HFFc6 (cell line): Measurements from ENCODE around the gene FHIP2A. TPM values are rescaled to one million over a fixed set of nuclear protein-coding genes. Genes with fewer than 3 reads are reported as not detected.
A peak's percentile ranks its signal among the peaks of the same experiment; 100 is the strongest.
"Not testable (repeated sequence)": the region's sequence is repeated elsewhere in the genome, so short reads cannot be mapped to it uniquely, and the experiment has no call there.

ENCODE experiments used
- DNase-seq: peaks from one replicate; pipeline ENCODE4 v3.0.0-alpha.2; 2018
- H3K27ac Mint-ChIP-seq: 2 replicates; pipeline ENCODE4 v1.8.0; 2020; ENCODE audit warnings: mild to moderate bottlenecking, mixed read lengths
- H3K27me3 Mint-ChIP-seq: 2 replicates; pipeline ENCODE4 v1.8.0; 2021; ENCODE audit warnings: mild to moderate bottlenecking, moderate library complexity, mixed read lengths; ENCODE audit not compliant: insufficient read depth
- H3K36me3 Mint-ChIP-seq: 2 replicates; pipeline ENCODE4 v1.8.0; 2021; ENCODE audit warnings: low read depth, mixed read lengths
- H3K4me1 Mint-ChIP-seq: 2 replicates; pipeline ENCODE4 v1.8.0; 2020; ENCODE audit warnings: low read depth, mixed read lengths
- H3K4me3 Mint-ChIP-seq: 2 replicates; pipeline ENCODE4 v1.8.0; 2020; ENCODE audit warnings: mild to moderate bottlenecking, moderate library complexity, mixed read lengths
- H3K9me3 Mint-ChIP-seq: 2 replicates; pipeline ENCODE4 v1.8.0; 2020; ENCODE audit warnings: mild to moderate bottlenecking, mixed read lengths
- total RNA-seq, 6 experiments: library from RNA; stranded (reverse); fragmentation: NEBNext Ultra II Directional; extraction: Animal tissue kit (Norgen Biotek cat#: 25700); gene quantifications; 2 replicates in 1 of 6; 3 replicates in 5 of 6; pipeline ENCODE4 v1.2.3, GENCODE V29; 2021
- TF ChIP-seq, protein P1 (sequence below): fragments of 200-600 bp; sonication (generic); IDR thresholded peaks from 2 replicates; pipeline ENCODE4 v1.5.0; 2021; ENCODE audit warnings: antibody characterized with exemption, mild to moderate bottlenecking

FHIP2A gene
- total RNA-seq, 6 experiments from 2014 or later: 35.1 to 54.1 (median 42.6) TPM

DNA sequence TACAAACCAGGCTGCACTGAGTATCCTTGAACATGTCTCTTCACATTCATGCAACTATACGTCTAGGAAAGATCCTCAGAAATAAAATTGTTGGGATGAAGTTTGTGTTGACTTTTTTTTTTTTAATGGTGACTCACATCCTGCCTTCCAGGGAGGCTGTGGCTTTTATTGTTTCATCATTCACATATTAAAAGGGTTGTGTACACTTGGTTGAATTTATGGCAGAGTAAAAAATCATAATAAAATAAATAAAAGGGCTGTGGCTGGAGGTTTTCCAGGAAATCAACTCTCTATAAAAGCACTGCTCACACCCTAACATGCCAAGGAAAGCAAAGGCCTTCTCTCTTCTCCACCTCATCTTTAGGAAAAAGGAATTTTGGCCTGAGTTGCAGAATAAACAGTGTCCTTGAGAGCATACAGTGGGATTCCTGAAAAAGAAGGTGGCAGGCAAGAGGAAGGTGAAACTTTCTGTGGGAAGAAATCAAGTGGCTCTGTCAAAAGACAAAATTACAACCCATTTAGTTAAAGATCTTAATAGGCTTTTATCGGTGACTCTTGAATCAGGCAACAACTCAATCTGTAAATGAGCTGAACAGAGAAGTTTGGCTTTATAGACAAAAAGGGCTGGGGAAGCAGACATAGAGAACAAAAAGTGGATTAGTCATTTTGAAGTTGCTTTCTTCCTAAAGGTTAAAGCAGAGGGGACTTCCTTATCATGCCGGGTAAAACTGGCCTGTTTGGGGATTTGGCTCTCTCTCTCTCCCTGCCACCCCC, 41.6 kb upstream of the FHIP2A start:
- Mint-ChIP-seq H3K27me3 (no peaks in the 10 kb centered on the region; the same call in 1 of the 2 replicates), H3K4me1 (peaks cover 19% of the 10 kb centered on the region), H3K4me3 (peak overlapping the region; percentile 7; the same call in 1 of the 2 replicates), H3K36me3 (no peaks in the 10 kb centered on the region), H3K27ac (peak overlapping the region; percentile 68), H3K9me3 (no peaks in the 10 kb centered on the region)
- TF ChIP-seq, protein P1, sequence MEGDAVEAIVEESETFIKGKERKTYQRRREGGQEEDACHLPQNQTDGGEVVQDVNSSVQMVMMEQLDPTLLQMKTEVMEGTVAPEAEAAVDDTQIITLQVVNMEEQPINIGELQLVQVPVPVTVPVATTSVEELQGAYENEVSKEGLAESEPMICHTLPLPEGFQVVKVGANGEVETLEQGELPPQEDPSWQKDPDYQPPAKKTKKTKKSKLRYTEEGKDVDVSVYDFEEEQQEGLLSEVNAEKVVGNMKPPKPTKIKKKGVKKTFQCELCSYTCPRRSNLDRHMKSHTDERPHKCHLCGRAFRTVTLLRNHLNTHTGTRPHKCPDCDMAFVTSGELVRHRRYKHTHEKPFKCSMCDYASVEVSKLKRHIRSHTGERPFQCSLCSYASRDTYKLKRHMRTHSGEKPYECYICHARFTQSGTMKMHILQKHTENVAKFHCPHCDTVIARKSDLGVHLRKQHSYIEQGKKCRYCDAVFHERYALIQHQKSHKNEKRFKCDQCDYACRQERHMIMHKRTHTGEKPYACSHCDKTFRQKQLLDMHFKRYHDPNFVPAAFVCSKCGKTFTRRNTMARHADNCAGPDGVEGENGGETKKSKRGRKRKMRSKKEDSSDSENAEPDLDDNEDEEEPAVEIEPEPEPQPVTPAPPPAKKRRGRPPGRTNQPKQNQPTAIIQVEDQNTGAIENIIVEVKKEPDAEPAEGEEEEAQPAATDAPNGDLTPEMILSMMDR: no peak
- peak; percentile 82 for DNase-seq

DNA sequence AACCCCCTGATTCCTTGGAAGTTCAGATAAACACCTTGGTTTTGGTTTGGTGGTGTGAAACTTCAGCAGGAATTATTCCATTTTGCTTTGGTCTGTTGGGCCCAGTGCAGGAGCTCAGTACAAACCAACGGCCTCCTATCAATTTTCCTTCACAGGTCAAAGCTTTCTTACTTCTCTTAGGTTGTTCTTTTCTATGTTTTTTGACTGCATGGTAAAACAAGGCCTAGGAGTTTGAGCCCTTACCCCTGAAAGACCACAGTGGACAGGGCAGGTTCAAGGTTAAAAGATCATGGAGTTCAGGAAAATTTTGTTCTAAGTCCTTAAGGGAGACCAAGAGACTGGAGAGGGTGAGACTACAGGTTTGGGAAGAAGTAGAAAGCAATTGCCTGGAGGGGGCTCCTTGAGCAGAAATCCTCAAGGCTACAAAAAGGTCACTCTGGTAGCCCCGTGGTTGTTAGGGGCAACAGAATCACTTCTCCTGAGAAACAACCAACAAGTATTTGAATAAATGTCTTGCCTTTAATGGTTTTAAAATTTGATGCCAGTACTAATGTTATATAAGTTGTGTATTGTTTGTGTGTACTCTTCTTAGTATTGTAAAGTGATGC, 40.9 kb upstream of the FHIP2A start:
- H3K27ac Mint-ChIP-seq: peak overlapping the region; percentile 68
- TF ChIP-seq, protein P1: no peak
- no peaks in the 10 kb centered on the region for H3K27me3 Mint-ChIP-seq
- no peak for DNase-seq
- H3K9me3 Mint-ChIP-seq: no peaks in the 10 kb centered on the region
- H3K4me1 Mint-ChIP-seq: peaks cover 19% of the 10 kb centered on the region
- H3K36me3 Mint-ChIP-seq: no peaks in the 10 kb centered on the region
- no peak overlapping the region for H3K4me3 Mint-ChIP-seq

DNA sequence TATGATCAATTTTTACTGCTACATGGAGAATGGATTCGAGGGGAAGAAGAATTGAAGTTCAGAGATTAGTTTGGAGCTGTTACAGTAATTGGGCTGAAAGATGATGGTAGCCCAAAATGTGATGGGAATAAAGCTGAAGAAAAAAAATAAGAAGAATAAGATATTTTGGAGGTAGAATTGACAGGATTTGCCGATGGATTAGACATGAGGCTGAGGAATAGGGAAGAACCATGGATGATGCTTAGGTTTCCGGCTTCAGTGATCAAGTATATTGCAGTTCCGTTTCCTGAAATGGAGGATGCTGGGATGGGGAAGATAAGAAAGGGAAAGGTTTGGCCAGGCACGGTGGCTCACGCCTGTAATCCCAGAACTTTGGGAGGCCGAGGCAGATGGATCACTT, 38.9 kb upstream of the FHIP2A start:
- no peak for DNase-seq
- H3K4me1 Mint-ChIP-seq: peaks cover 19% of the 10 kb centered on the region
- TF ChIP-seq, protein P1: no peak
- no peak overlapping the region for H3K27ac Mint-ChIP-seq
- no peaks in the 10 kb centered on the region for H3K27me3 Mint-ChIP-seq
- no peak overlapping the region for H3K4me3 Mint-ChIP-seq
- no peaks in the 10 kb centered on the region for H3K36me3 Mint-ChIP-seq
- H3K9me3 Mint-ChIP-seq: no peaks in the 10 kb centered on the region

GRCh38 chr10:114783686-114784085, 37.9 kb upstream of the FHIP2A start:
- Mint-ChIP-seq H3K4me3 (no peak overlapping the region), H3K36me3 (no peaks in the 10 kb centered on the region), H3K27ac (no peak overlapping the region), H3K4me1 (peaks cover 23% of the 10 kb centered on the region), H3K27me3 (no peaks in the 10 kb centered on the region), H3K9me3 (no peaks in the 10 kb centered on the region)
- DNase-seq: no peak
- TF ChIP-seq, protein P1: no peak

DNA sequence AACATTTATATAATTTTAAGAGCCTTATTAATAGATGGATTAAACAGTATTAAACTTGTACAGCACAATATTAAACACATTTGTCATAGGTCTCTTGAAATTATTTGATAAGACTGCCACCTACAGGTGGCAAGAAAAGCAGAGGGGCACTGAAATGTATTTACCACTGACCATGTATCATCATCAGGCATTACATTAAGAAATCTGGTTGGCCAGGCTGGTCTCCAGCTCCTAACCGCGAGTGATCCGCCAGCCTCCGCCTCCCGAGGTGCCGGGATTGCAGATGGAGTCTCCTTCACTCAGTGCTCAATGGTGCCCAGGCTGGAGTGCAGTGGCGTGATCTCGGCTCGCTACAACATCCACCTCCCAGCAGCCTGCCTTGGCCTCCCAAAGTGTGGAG, 35.1 kb upstream of the FHIP2A start:
- peak; percentile 76 for DNase-seq
- not testable (repeated sequence) for H3K27ac Mint-ChIP-seq, H3K4me3 Mint-ChIP-seq, H3K9me3 Mint-ChIP-seq, H3K36me3 Mint-ChIP-seq, H3K27me3 Mint-ChIP-seq
- H3K4me1 Mint-ChIP-seq: peaks cover 12% of the 10 kb centered on the region; the same call in 1 of the 2 replicates
- TF ChIP-seq, protein P1: peak; percentile 86

DNA sequence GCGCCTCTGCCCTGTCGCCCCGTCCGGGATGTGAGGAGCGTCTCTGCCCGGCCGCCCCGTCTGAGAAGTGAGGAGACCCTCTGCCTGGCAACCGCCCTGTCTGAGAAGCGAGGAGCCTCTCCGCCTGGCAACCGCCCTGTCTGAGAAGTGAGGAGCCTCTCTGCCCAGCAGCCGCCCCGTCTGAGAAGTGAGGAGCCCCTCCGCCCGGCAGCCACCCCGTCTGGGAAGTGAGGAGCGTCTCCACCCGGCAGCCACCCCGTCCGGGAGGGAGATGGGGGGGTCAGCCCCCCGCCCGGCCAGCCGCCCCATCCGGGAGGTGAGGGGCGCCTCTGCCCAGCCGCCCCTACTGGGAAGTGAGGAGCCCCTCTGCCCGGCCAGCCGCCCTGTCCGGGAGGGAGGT, 34.4 kb upstream of the FHIP2A start:
- peaks cover 12% of the 10 kb centered on the region; the same call in 1 of the 2 replicates for H3K4me1 Mint-ChIP-seq
- H3K27me3 Mint-ChIP-seq, H3K36me3 Mint-ChIP-seq, H3K9me3 Mint-ChIP-seq, H3K4me3 Mint-ChIP-seq, DNase-seq, H3K27ac Mint-ChIP-seq: not testable (repeated sequence)
